ENCODE data around the gene GRIA4. TPM values are rescaled to one million over a fixed set of nuclear protein-coding genes. Genes with fewer than 3 reads are reported as not detected.

Gene GRIA4
- total and polyA plus RNA-seq, 2 of the 13 experiments (the other 11 are each of a cell fraction or from before 2014, with no cell fraction given) = not detected

GRCh38 chr11:106021967-106022794 is 412.3 kb downstream of the GRIA4 start, which contains the start of gene MSANTD4 (continued):
- TF ChIP-seq ZNF597 (CRISPR knock-in tag; IDR thresholded peaks at IDR 0.05) = no peak
- TF ChIP-seq DR1 (CRISPR knock-in tag; IDR thresholded peaks at IDR 0.05) = 0 out of 2 replicates have a peak, but pooled peaks have one; percentile 22
- peak; percentile 58; the same call in 1 of the 2 replicates for TF ChIP-seq YEATS2 (CRISPR knock-in tag; IDR thresholded peaks at IDR 0.05; ENCODE audit: borderline replicate concordance)
- TF ChIP-seq POGK (CRISPR knock-in tag; conservative IDR thresholded peaks at IDR 0.05) = 0 out of 2 replicates have a peak, but pooled peaks have one; percentile 42
- peak; percentile 42; the same call in 1 of the 2 replicates for TF ChIP-seq ZKSCAN8 (CRISPR knock-in tag; IDR thresholded peaks at IDR 0.05; ENCODE audit: borderline replicate concordance)
- TF ChIP-seq ZNF703 (CRISPR knock-in tag; IDR thresholded peaks at IDR 0.05; ENCODE audit: borderline replicate concordance) = no peak
- TF ChIP-seq ZFP1 (CRISPR knock-in tag; IDR thresholded peaks at IDR 0.05) = no peak
- peak; percentile 18; the same call in 1 of the 2 replicates for TF ChIP-seq USF2 (IDR thresholded peaks at IDR 0.05; ENCODE audit: low read depth, low read length)
- peak; percentile 49; the same call in 1 of the 2 replicates for TF ChIP-seq USF2 (CRISPR knock-in tag; IDR thresholded peaks at IDR 0.05; ENCODE audit: borderline replicate concordance)
- TF ChIP-seq HNRNPLL (IDR thresholded peaks at IDR 0.05; ENCODE audit: low read depth, low read length, poor library complexity, severe bottlenecking) = peak; percentile 79
- peak; percentile 36; the same call in 1 of the 2 replicates for TF ChIP-seq HIC2 (CRISPR knock-in tag; IDR thresholded peaks at IDR 0.05; ENCODE audit: low read depth)
- TF ChIP-seq ZNF33B (CRISPR knock-in tag; IDR thresholded peaks at IDR 0.05) = no peak
- TF ChIP-seq, protein P1, sequence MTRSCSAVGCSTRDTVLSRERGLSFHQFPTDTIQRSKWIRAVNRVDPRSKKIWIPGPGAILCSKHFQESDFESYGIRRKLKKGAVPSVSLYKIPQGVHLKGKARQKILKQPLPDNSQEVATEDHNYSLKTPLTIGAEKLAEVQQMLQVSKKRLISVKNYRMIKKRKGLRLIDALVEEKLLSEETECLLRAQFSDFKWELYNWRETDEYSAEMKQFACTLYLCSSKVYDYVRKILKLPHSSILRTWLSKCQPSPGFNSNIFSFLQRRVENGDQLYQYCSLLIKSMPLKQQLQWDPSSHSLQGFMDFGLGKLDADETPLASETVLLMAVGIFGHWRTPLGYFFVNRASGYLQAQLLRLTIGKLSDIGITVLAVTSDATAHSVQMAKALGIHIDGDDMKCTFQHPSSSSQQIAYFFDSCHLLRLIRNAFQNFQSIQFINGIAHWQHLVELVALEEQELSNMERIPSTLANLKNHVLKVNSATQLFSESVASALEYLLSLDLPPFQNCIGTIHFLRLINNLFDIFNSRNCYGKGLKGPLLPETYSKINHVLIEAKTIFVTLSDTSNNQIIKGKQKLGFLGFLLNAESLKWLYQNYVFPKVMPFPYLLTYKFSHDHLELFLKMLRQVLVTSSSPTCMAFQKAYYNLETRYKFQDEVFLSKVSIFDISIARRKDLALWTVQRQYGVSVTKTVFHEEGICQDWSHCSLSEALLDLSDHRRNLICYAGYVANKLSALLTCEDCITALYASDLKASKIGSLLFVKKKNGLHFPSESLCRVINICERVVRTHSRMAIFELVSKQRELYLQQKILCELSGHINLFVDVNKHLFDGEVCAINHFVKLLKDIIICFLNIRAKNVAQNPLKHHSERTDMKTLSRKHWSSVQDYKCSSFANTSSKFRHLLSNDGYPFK (CRISPR knock-in tag; IDR thresholded peaks at IDR 0.05; ENCODE audit: borderline replicate concordance) = no peak
- TF ChIP-seq SP2 (CRISPR knock-in tag; IDR thresholded peaks at IDR 0.05) = peak; percentile 99
- no peak for TF ChIP-seq HNF4G (IDR thresholded peaks at IDR 0.05; ENCODE audit: borderline replicate concordance, low read depth, low read length)
- no peak for TF ChIP-seq HNF4G (CRISPR knock-in tag; IDR thresholded peaks at IDR 0.05; ENCODE audit: borderline replicate concordance, low read depth)
- TF ChIP-seq, protein P2, sequence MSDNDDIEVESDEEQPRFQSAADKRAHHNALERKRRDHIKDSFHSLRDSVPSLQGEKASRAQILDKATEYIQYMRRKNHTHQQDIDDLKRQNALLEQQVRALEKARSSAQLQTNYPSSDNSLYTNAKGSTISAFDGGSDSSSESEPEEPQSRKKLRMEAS (IDR thresholded peaks at IDR 0.05) = 0 out of 2 replicates have a peak, but pooled peaks have one; percentile 25
- no peak for TF ChIP-seq DNMT3B (CRISPR knock-in tag; conservative IDR thresholded peaks at IDR 0.05)
